B cell (primary cell): ENCODE results near the gene FARP1. TPM values are rescaled to one million over a fixed set of nuclear protein-coding genes. Genes with fewer than 3 reads are reported as not detected.

Experiments
- ATAC-seq: fragments of 200-7000 bp; cut with Tn5 transposase; one replicate; pipeline ENCODE4 v1.10.0; 2021; ENCODE audit warnings: low read depth, mild to moderate bottlenecking, moderate number of reproducible peaks, moderate library complexity
- CTCF ChIA-PET: fragments of 350-600 bp; sonication (Branson Sonifier 250); formaldehyde crosslinking; loops from one replicate; lab custom pipeline; 2021; ENCODE audit warnings: antibody characterized with exemption, inconsistent platforms; lab: Charles Lee
- POLR2A ChIA-PET: fragments of 350-600 bp; sonication (Branson Sonifier 250); formaldehyde crosslinking; loops from one replicate; lab custom pipeline; 2021; ENCODE audit warnings: antibody characterized with exemption; lab: Charles Lee
- DNase-seq: peaks from one replicate; pipeline ENCODE4 v3.0.0; 2013
- H2AFZ ChIP-seq: 2 replicates; pipeline ENCODE4 v1.6.1; 2012; ENCODE audit warnings: mild to moderate bottlenecking, low read depth, low read length; ENCODE audit not compliant: insufficient read depth, poor library complexity, severe bottlenecking
- H3K27ac ChIP-seq, 2 donors: 1 replicate in 1 of 2; 2 replicates in 1 of 2; pipeline ENCODE4 v1.5.1; 2012 to 2013; ENCODE audit warnings: low read length in 2 of 2, mild to moderate bottlenecking in 2 of 2, moderate library complexity in 1 of 2
- H3K27me3 ChIP-seq, 4 experiments: fragments of 200-600 bp in 1 of 4; sonication (generic) in 1 of 4; replicated peaks in 1 of 4; 1 replicate in 2 of 4; 2 replicates in 2 of 4; pipeline versions ENCODE4 v1.6.1 to v1.7.0; 2013 to 2016; ENCODE audit warnings: low read length in 3 of 4, mild to moderate bottlenecking in 2 of 4, mixed read lengths in 1 of 4, moderate library complexity in 1 of 4; ENCODE audit not compliant: insufficient read depth in 4 of 4, control insufficient read depth in 3 of 4; ENCODE audit errors: control extremely low read depth in 1 of 4
- H3K36me3 ChIP-seq, 2 experiments: replicated peaks in 1 of 2; 1 replicate in 1 of 2; 2 replicates in 1 of 2; pipeline versions ENCODE4 v1.6.1 to v1.7.1; 2013; ENCODE audit warnings: low read length in 1 of 2; ENCODE audit not compliant: insufficient read depth in 2 of 2, control insufficient read depth in 1 of 2; ENCODE audit errors: control extremely low read depth in 1 of 2, extremely low read depth in 1 of 2
- H3K4me1 ChIP-seq, 2 donors: fragments of 200-600 bp in 1 of 2; sonication (generic) in 1 of 2; 1 replicate in 1 of 2; 2 replicates in 1 of 2; pipeline versions ENCODE4 v1.5.1 to v1.6.1; 2013 to 2017; ENCODE audit warnings: low read length in 2 of 2; ENCODE audit not compliant: control insufficient read depth in 2 of 2, insufficient read depth in 2 of 2
- H3K4me2 ChIP-seq: replicated peaks from 2 replicates; pipeline ENCODE3; 2012; ENCODE audit warnings: mild to moderate bottlenecking, low read depth, low read length; ENCODE audit not compliant: poor library complexity, severe bottlenecking
- H3K4me3 ChIP-seq, 5 experiments: fragments of 200-600 bp in 1 of 5; sonication (generic) in 1 of 5; 1 replicate in 3 of 5; 2 replicates in 2 of 5; pipeline versions ENCODE4 v1.5.1 to v1.7.0; 2011 to 2016; ENCODE audit warnings: low read length in 4 of 5, mild to moderate bottlenecking in 4 of 5, low read depth in 2 of 5, control low read depth in 1 of 5, moderate library complexity in 1 of 5; ENCODE audit not compliant: insufficient read depth in 1 of 5; ENCODE audit errors: control extremely low read depth in 1 of 5, extremely low read depth in 1 of 5
- H3K79me2 ChIP-seq: fragments of 200-600 bp; sonication (generic); one replicate; pipeline ENCODE4 v1.6.0; 2016; ENCODE audit warnings: low read length; ENCODE audit not compliant: control insufficient read depth, insufficient read depth
- H3K9ac ChIP-seq: fragments of 200-600 bp; sonication (generic); 2 replicates; pipeline ENCODE4 v1.6.1; 2017; ENCODE audit warnings: mild to moderate bottlenecking, low read length, moderate library complexity
- H3K9me3 ChIP-seq, 3 donors: one replicate each; pipeline versions ENCODE4 v1.6.1 to v1.7.1; 2013; ENCODE audit warnings: low read length in 2 of 3; ENCODE audit not compliant: control insufficient read depth in 2 of 3, insufficient read depth in 1 of 3; ENCODE audit errors: control extremely low read depth in 1 of 3
- H4K20me1 ChIP-seq: 2 replicates; pipeline ENCODE4 v1.6.0; 2012; ENCODE audit warnings: mild to moderate bottlenecking, low read length; ENCODE audit not compliant: insufficient read depth, control insufficient read depth, poor library complexity, severe bottlenecking
- H3K27ac Mint-ChIP-seq: one replicate; pipeline ENCODE4 v1.8.0; 2021; ENCODE audit warnings: mixed read lengths
- H3K27me3 Mint-ChIP-seq: one replicate; pipeline ENCODE4 v1.8.0; 2021; ENCODE audit warnings: mixed read lengths
- H3K4me1 Mint-ChIP-seq: one replicate; pipeline ENCODE4 v1.8.0; 2021; ENCODE audit warnings: mixed read lengths
- H3K4me3 Mint-ChIP-seq: one replicate; pipeline ENCODE4 v1.8.0; 2021; ENCODE audit warnings: mixed read lengths
- H3K9me3 Mint-ChIP-seq: one replicate; pipeline ENCODE4 v1.8.0; 2022; ENCODE audit warnings: mixed read lengths; ENCODE audit not compliant: insufficient read depth
- CTCF ChIP-seq: fragments of 200-600 bp; IDR thresholded peaks from one replicate; pipeline ENCODE4 v1.8.0; 2022; ENCODE audit warnings: antibody characterized with exemption, mild to moderate bottlenecking
- EZH2 ChIP-seq: IDR thresholded peaks from 2 replicates; pipeline ENCODE4 v1.6.1; 2012; ENCODE audit warnings: borderline replicate concordance, low read depth, mild to moderate bottlenecking, moderate library complexity, low read length; ENCODE audit not compliant: insufficient read depth, poor library complexity, severe bottlenecking
- WGBS: methylation state at CpG from one replicate; pipeline ENCODE4 v1.1.5; 2013; ENCODE audit warnings: missing lambda C conversion rate; ENCODE audit not compliant: insufficient coverage; 5-methylcytosine and 5-hydroxymethylcytosine counted together
- intact Hi-C: fragments of 100-400 bp; cut with micrococcal nuclease; formaldehyde crosslinking; loops from one replicate; pipeline ENCODE4 v1.10.0; 2022
- polyA plus RNA-seq: library from polyadenylated mRNA; depleted of rRNA; stranded (reverse); fragments of >200 nt; gene quantifications from 2 replicates; pipeline ENCODE4 v1.2.3, GENCODE V29; 2012
- total RNA-seq, 2 donors: library from RNA; stranded (reverse); fragments of 120-200 nt in 1 of 2; gene quantifications; 1 replicate in 1 of 2; 2 replicates in 1 of 2; pipeline versions ENCODE4 v1.2.3 to v1.2.4, GENCODE V29; 2013 to 2022

The FARP1 gene
- total and polyA plus RNA-seq, 2 donors (not counting 1 experiment from before 2014, with no cell fraction given), result 0.15 to 1.5 TPM

GRCh38 chr13:98099627-98100026 is 43.3 kb upstream of the FARP1 start:
- H3K9me3 ChIP-seq, result no peaks in the 10 kb centered on the region
- POLR2A ChIA-PET, result no interaction called here
- H3K4me2 ChIP-seq, result no peak overlapping the region
- no peak for TF ChIP-seq EZH2
- no peak for TF ChIP-seq CTCF
- Mint-ChIP-seq H3K27ac (no peak overlapping the region), H3K4me1 (no peaks in the 10 kb centered on the region), H3K4me3 (no peak overlapping the region), H3K9me3 (no peaks in the 10 kb centered on the region), H3K27me3 (peaks cover 13% of the 10 kb centered on the region)
- intact Hi-C loops, result no loop called here
- no peak overlapping the region for H3K9ac ChIP-seq
- WGBS, result 73% methylated on average over 3 of the region's 4 CpGs
- no peaks in the 10 kb centered on the region for H3K79me2 ChIP-seq
- no peaks in the 10 kb centered on the region for H3K36me3 ChIP-seq
- no peaks in the 10 kb centered on the region for H3K27me3 ChIP-seq
- ATAC-seq, result no peak
- no peak overlapping the region for H3K27ac ChIP-seq
- no peaks in the 10 kb centered on the region for H4K20me1 ChIP-seq
- H2AFZ ChIP-seq, result no peak overlapping the region
- no peak overlapping the region for H3K4me3 ChIP-seq
- no peak for DNase-seq
- H3K4me1 ChIP-seq, result no peaks in the 10 kb centered on the region
- CTCF ChIA-PET, result no interaction called here

- no peak overlapping the region for H3K27ac Mint-ChIP-seq
- ChIA-PET POLR2A (no interaction called here), CTCF (no interaction called here)
- H3K27ac ChIP-seq, result no peak overlapping the region
- TF ChIP-seq CTCF (no peak), EZH2 (no peak)
- ATAC-seq (no peak), DNase-seq (no peak)
- intact Hi-C loops, result no loop called here
- WGBS, result 83% methylated on average over 6 of the region's 10 CpGs
- no peaks in the 10 kb centered on the region for H3K9me3 ChIP-seq
- H3K4me2 ChIP-seq, result no peak overlapping the region
- H3K9me3 Mint-ChIP-seq, result no peaks in the 10 kb centered on the region
- H3K9ac ChIP-seq, result no peak overlapping the region
- no peak overlapping the region for H3K4me3 ChIP-seq
- peaks cover 13% of the 10 kb centered on the region for H3K27me3 Mint-ChIP-seq
- H3K4me3 Mint-ChIP-seq, result no peak overlapping the region
- H2AFZ ChIP-seq, result no peak overlapping the region
- no peaks in the 10 kb centered on the region for H3K36me3 ChIP-seq
- H3K27me3 ChIP-seq, result no peaks in the 10 kb centered on the region
- H3K79me2 ChIP-seq, result no peaks in the 10 kb centered on the region
- H3K4me1 Mint-ChIP-seq, result no peaks in the 10 kb centered on the region
- no peaks in the 10 kb centered on the region for H3K4me1 ChIP-seq
- H4K20me1 ChIP-seq, result no peaks in the 10 kb centered on the region
These were observed 42.4 kb upstream of the FARP1 start for GRCh38 chr13:98100481-98100880.
